DMS114 treated with DMSO at 0.1 percent for 48 hours (cell line): Measurements from ENCODE around the gene TMEM269.

ENCODE experiments used
- DNase-seq: peaks from one replicate; lab custom pipeline; 2025; ENCODE audit not compliant: unreplicated experiment; lab: John Stamatoyannopoulos, UW

TMEM269 gene

GRCh38 chr1:42846257-42847110, 61.7 kb downstream of the TMEM269 start, which contains the start of gene ZNF691:
Gene ZNF691, plus strand, starts transcription at chr1:42846613. Its CDS starts 3,046 bp downstream, at chr1:42849659.
- peak; percentile 99 for DNase-seq

GRCh38 chr1:42847111-42847595, 62.4 kb downstream of the TMEM269 start:
- DNase-seq: no peak

- DNase-seq: no peak
Measured at GRCh38 chr1:42847721-42848460, 63.1 kb downstream of the TMEM269 start.

- DNase-seq: no peak
Measured at GRCh38 chr1:42848823-42849537, 64.2 kb downstream of the TMEM269 start.

GRCh38 chr1:42849944-42850343, 65.2 kb downstream of the TMEM269 start:
- DNase-seq: no peak
